PC-3 (cell line): ENCODE data around the gene LHFPL6. TPM values are rescaled to one million over a fixed set of nuclear protein-coding genes. Genes with fewer than 3 reads are reported as not detected.

Source experiments
- ATAC-seq: fragments of 200-7000 bp; cut with Tn5 transposase; 2 replicates; pipeline ENCODE4 v1.9.1; 2020; ENCODE audit warnings: mild to moderate bottlenecking, moderate library complexity
- BruUV-seq: library from RNA; stranded (reverse); fragments of 400-500 nt; replicated peaks from 2 replicates; lab custom pipeline; 2021; lab: Mats Ljungman, UMichigan
- CTCF ChIA-PET: fragments of 300-600 bp; sonication (Branson Sonifier 250); formaldehyde crosslinking; loops from one replicate; lab custom pipeline; 2022; ENCODE audit warnings: antibody characterized with exemption; lab: Charles Lee
- POLR2A ChIA-PET: fragments of 300-600 bp; sonication (Branson Sonifier 250); formaldehyde crosslinking; loops from one replicate; lab custom pipeline; 2022; ENCODE audit warnings: antibody characterized with exemption; ENCODE audit not compliant: unreplicated experiment; lab: Charles Lee
- DNase-seq: peaks from one replicate; pipeline ENCODE4 v3.0.0-alpha.2; 2015
- H2AFZ ChIP-seq: fragments of 300-600 bp; sonication (generic); 2 replicates; pipeline ENCODE4 v1.6.0; 2016; ENCODE audit warnings: antibody characterized with exemption, low read length
- H3F3A ChIP-seq: fragments of 300-600 bp; sonication (generic); one replicate; pipeline ENCODE4 v1.6.0; 2017; ENCODE audit warnings: antibody characterized with exemption, low read length, control low read depth, mild to moderate bottlenecking; ENCODE audit not compliant: unreplicated experiment
- H3K27ac ChIP-seq: fragments of 300-600 bp; sonication (generic); 2 replicates; pipeline ENCODE4 v1.5.1; 2016; ENCODE audit warnings: mild to moderate bottlenecking, low read length
- H3K27me3 ChIP-seq: fragments of 300-600 bp; sonication (generic); 2 replicates; pipeline ENCODE4 v1.6.1; 2016; ENCODE audit warnings: low read length, mixed read lengths
- H3K36me3 ChIP-seq: fragments of 300-600 bp; sonication (generic); 2 replicates; pipeline ENCODE4 v1.6.1; 2016; ENCODE audit warnings: low read depth, mixed run types, low read length, mixed read lengths
- H3K4me1 ChIP-seq: fragments of 300-600 bp; sonication (generic); 2 replicates; pipeline ENCODE4 v1.5.1; 2016; ENCODE audit warnings: low read length; ENCODE audit not compliant: insufficient read depth
- H3K4me2 ChIP-seq: fragments of 300-600 bp; sonication (generic); 2 replicates; pipeline ENCODE4 v1.6.0; 2016; ENCODE audit warnings: low read length
- H3K4me3 ChIP-seq: fragments of 300-600 bp; sonication (generic); 2 replicates; pipeline ENCODE4 v1.5.1; 2016; ENCODE audit warnings: mild to moderate bottlenecking, low read length, mixed read lengths
- H3K79me2 ChIP-seq: fragments of 300-600 bp; sonication (generic); 2 replicates; pipeline ENCODE4 v1.6.1; 2017; ENCODE audit warnings: low read length, mixed read lengths
- H3K9ac ChIP-seq: fragments of 300-600 bp; sonication (generic); 2 replicates; pipeline ENCODE4 v1.6.0; 2016; ENCODE audit warnings: mild to moderate bottlenecking, low read length
- H3K9me2 ChIP-seq: fragments of 300-600 bp; sonication (generic); replicated peaks from 2 replicates; pipeline ENCODE4 v1.6.1; 2016; ENCODE audit warnings: mixed run types, low read length, mixed read lengths
- H3K9me3 ChIP-seq: fragments of 300-600 bp; sonication (generic); 2 replicates; pipeline ENCODE4 v1.6.1; 2016; ENCODE audit warnings: low read length, mixed read lengths
- H4K20me1 ChIP-seq: fragments of 300-600 bp; sonication (generic); 2 replicates; pipeline ENCODE4 v1.6.1; 2016; ENCODE audit warnings: low read length, mixed read lengths
- EZH2 ChIP-seq: fragments of 300-600 bp; sonication (generic); IDR thresholded peaks from one replicate; pipeline ENCODE4 v1.6.1; 2017; ENCODE audit warnings: antibody characterized with exemption, mild to moderate bottlenecking, low read length; ENCODE audit not compliant: unreplicated experiment
- EZH2phosphoT487 ChIP-seq: fragments of 300-600 bp; sonication (generic); IDR thresholded peaks from 2 replicates; pipeline ENCODE4 v1.6.1; 2018; ENCODE audit warnings: mild to moderate bottlenecking, antibody characterized with exemption, low read length, borderline replicate concordance
- intact Hi-C: fragments of 100-400 bp; cut with micrococcal nuclease; formaldehyde crosslinking; loops from 2 replicates; pipeline ENCODE4 v1.9.0; 2023
- total RNA-seq: library from RNA; depleted of rRNA; stranded (reverse); fragments of >200 nt; gene quantifications from 2 replicates; pipeline ENCODE4 v1.2.3, GENCODE V29; 2014
- TF ChIP-seq, protein P1 (sequence below): fragments of 300-600 bp; sonication (generic); conservative IDR thresholded peaks from 2 replicates; pipeline ENCODE4 v1.5.1; 2017; ENCODE audit warnings: antibody characterized with exemption, low read depth, mild to moderate bottlenecking, low read length

LHFPL6 gene
- total RNA-seq, 1 experiment from 2014 or later, result 7.8 TPM

GRCh38 chr13:39370554-39370953 lies 232.4 kb downstream of the LHFPL6 start:
- intact Hi-C loops, result no loop called here
- CTCF ChIA-PET, result no interaction called here

DNA sequence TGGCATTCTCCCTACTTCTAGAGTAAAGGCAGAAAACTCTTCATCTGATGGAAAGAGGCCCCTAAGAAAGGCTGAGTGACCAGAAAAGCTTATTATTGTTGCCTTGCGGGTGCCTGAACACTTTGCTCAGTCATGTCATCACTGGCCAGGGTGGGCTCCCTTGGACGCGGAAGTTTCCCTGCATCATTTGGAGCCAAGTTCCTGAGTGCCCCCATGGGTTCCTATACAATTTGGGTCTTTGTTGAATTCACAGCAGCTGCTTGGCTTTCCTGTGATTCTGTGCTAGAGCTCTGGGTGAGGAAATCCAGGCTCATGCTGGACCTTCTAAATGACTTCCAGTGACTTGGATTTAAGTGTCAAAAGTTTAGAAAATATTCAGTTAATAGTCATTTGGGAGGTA lies 232.9 kb downstream of the LHFPL6 start:
- no peak for TF ChIP-seq EZH2phosphoT487
- TF ChIP-seq, protein P1, sequence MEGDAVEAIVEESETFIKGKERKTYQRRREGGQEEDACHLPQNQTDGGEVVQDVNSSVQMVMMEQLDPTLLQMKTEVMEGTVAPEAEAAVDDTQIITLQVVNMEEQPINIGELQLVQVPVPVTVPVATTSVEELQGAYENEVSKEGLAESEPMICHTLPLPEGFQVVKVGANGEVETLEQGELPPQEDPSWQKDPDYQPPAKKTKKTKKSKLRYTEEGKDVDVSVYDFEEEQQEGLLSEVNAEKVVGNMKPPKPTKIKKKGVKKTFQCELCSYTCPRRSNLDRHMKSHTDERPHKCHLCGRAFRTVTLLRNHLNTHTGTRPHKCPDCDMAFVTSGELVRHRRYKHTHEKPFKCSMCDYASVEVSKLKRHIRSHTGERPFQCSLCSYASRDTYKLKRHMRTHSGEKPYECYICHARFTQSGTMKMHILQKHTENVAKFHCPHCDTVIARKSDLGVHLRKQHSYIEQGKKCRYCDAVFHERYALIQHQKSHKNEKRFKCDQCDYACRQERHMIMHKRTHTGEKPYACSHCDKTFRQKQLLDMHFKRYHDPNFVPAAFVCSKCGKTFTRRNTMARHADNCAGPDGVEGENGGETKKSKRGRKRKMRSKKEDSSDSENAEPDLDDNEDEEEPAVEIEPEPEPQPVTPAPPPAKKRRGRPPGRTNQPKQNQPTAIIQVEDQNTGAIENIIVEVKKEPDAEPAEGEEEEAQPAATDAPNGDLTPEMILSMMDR, result no peak
- TF ChIP-seq EZH2, result no peak
- Histone ChIP-seq H3K4me2 (no peak overlapping the region), H2AFZ (no peak overlapping the region), H3K4me3 (no peak overlapping the region), H3K27ac (no peak overlapping the region), H3K79me2 (no peaks in the 10 kb centered on the region), H4K20me1 (no peaks in the 10 kb centered on the region), H3K27me3 (no peaks in the 10 kb centered on the region), H3K4me1 (no peaks in the 10 kb centered on the region), H3F3A (no peaks in the 10 kb centered on the region), H3K9ac (no peak overlapping the region), H3K36me3 (no peaks in the 10 kb centered on the region), H3K9me3 (no peaks in the 10 kb centered on the region), H3K9me2 (no peaks in the 10 kb centered on the region)
- POLR2A ChIA-PET, result no interaction called here
- intact Hi-C loops, result no loop called here
- ATAC-seq (no peak), DNase-seq (no peak)
- CTCF ChIA-PET, result no interaction called here
- no TSS peak for BruUV-seq

More at GRCh38 chr13:39370554-39370953, 232.4 kb downstream of the LHFPL6 start:
- no peaks in the 10 kb centered on the region for H3K79me2 ChIP-seq
- DNase-seq (no peak), ATAC-seq (no peak)
- H3K36me3 ChIP-seq, result no peaks in the 10 kb centered on the region
- H3K9me3 ChIP-seq, result no peaks in the 10 kb centered on the region
- no peak overlapping the region for H3K4me3 ChIP-seq
- POLR2A ChIA-PET, result no interaction called here
- H3F3A ChIP-seq, result no peaks in the 10 kb centered on the region
- H3K9ac ChIP-seq, result no peak overlapping the region
- no peaks in the 10 kb centered on the region for H3K4me1 ChIP-seq
- H2AFZ ChIP-seq, result no peak overlapping the region
- no TSS peak for BruUV-seq
- TF ChIP-seq EZH2, result no peak
- TF ChIP-seq, protein P1, result no peak
- no peak for TF ChIP-seq EZH2phosphoT487
- H4K20me1 ChIP-seq, result no peaks in the 10 kb centered on the region
- H3K27me3 ChIP-seq, result no peaks in the 10 kb centered on the region
- no peaks in the 10 kb centered on the region for H3K9me2 ChIP-seq
- no peak overlapping the region for H3K4me2 ChIP-seq
- no peak overlapping the region for H3K27ac ChIP-seq

DNA sequence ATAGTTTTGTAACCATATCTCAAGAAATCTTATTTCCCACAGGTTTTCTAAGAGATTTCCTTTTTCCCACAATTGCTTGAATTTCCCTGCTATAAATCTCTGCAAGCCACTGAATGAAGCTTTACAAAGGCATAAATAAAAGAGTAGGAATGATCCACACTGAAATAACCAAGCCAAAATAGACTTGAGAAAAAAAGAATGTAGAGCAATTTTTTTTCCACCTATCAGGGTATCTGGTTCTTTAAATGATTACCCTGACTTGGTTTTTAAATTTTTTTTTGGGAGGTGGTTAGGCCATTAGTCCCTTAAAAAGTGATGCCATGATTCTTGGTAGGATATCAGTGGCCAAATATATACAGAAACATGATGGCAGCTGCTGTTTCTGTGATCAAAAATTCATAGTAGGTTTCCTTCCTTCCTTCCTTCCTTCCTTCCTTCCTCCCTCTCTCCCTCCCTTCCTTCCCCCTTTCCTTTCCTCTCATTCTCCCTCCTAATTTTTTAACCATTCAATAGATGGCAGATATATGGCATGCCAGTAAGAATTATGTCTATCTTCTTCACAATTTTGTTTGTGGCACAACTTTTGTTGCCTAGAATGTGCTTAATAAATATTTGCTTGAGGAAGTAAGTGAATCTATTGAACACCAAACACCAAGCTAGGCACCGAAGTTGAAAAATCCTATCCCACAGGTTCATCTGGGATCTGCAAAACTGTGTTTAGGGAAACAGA lies 233.7 kb downstream of the LHFPL6 start:
- Histone ChIP-seq H3K4me2 (no peak overlapping the region), H4K20me1 (no peaks in the 10 kb centered on the region), H2AFZ (no peak overlapping the region), H3K9me3 (no peaks in the 10 kb centered on the region), H3F3A (no peaks in the 10 kb centered on the region), H3K4me3 (no peak overlapping the region), H3K27ac (no peak overlapping the region), H3K79me2 (no peaks in the 10 kb centered on the region), H3K27me3 (no peaks in the 10 kb centered on the region), H3K9ac (no peak overlapping the region), H3K36me3 (no peaks in the 10 kb centered on the region), H3K4me1 (peaks cover 3% of the 10 kb centered on the region; the same call in 1 of the 2 replicates), H3K9me2 (no peaks in the 10 kb centered on the region)
- intact Hi-C loops, result no loop called here
- ChIA-PET CTCF (no interaction called here), POLR2A (no interaction called here)
- no peak for ATAC-seq
- no peak for DNase-seq
- TF ChIP-seq, protein P1, result no peak
- TF ChIP-seq EZH2phosphoT487 (no peak), EZH2 (no peak)
- no TSS peak for BruUV-seq
